CD4-positive, alpha-beta T cell treated with Interleukin-15 for 4 hours (primary cell): ENCODE results near the gene RHEBL1.

ENCODE experiments used
- DNase-seq: peaks from one replicate; pipeline ENCODE4 v3.0.0-alpha.2; 2020; ENCODE audit warnings: low spot score

The RHEBL1 gene

GRCh38 chr12:49054524-49054923 is 15.3 kb downstream of the RHEBL1 start:
- DNase-seq = no peak

- no peak for DNase-seq
These were observed 15.7 kb downstream of the RHEBL1 start for GRCh38 chr12:49054096-49054495.

GRCh38 chr12:49052451-49053208 is 17.1 kb downstream of the RHEBL1 start:
- DNase-seq = no peak

GRCh38 chr12:49051777-49052438 is 17.9 kb downstream of the RHEBL1 start:
- DNase-seq = no peak

- DNase-seq = no peak
These were observed 18.4 kb downstream of the RHEBL1 start for GRCh38 chr12:49051373-49051764.

GRCh38 chr12:49050507-49051372 is 19.0 kb downstream of the RHEBL1 start:
- DNase-seq = no peak

GRCh38 chr12:49049566-49050224 is 20.1 kb downstream of the RHEBL1 start:
- no peak for DNase-seq

GRCh38 chr12:49048953-49049352 is 20.8 kb downstream of the RHEBL1 start:
- no peak for DNase-seq

- DNase-seq = no peak
These were observed 23.5 kb downstream of the RHEBL1 start for GRCh38 chr12:49046129-49046895.

- DNase-seq = no peak
These were observed 25.1 kb downstream of the RHEBL1 start for GRCh38 chr12:49044660-49045059.

- peak; percentile 82 for DNase-seq
These were observed 25.9 kb downstream of the RHEBL1 start for GRCh38 chr12:49043856-49044258.

GRCh38 chr12:49043241-49043640 is 26.5 kb downstream of the RHEBL1 start:
- DNase-seq = no peak

- DNase-seq = no peak
These were observed 27.8 kb downstream of the RHEBL1 start for GRCh38 chr12:49041881-49042484.

- no peak for DNase-seq
These were observed 28.5 kb downstream of the RHEBL1 start for GRCh38 chr12:49041036-49041880.

GRCh38 chr12:49040364-49040855 is 29.4 kb downstream of the RHEBL1 start:
- no peak for DNase-seq

GRCh38 chr12:49039421-49040363 is 30.1 kb downstream of the RHEBL1 start:
- no peak for DNase-seq

GRCh38 chr12:49038291-49038955 is 31.4 kb downstream of the RHEBL1 start:
- DNase-seq = no peak

- no peak for DNase-seq
These were observed 31.9 kb downstream of the RHEBL1 start for GRCh38 chr12:49037947-49038237.
